OCI-LY7 (cell line): Measurements from ENCODE around the gene PHACTR4.

Source experiments
- CTCF ChIP-seq: fragments of 200-600 bp; sonication (generic); conservative IDR thresholded peaks from 2 replicates; pipeline ENCODE4 v1.5.1; 2014; ENCODE audit warnings: mild to moderate bottlenecking, antibody characterized with exemption, low read length, moderate library complexity, mixed read lengths
- EZH2phosphoT487 ChIP-seq: fragments of 200-600 bp; sonication (generic); IDR thresholded peaks from 2 replicates; pipeline ENCODE4 v1.6.1; 2018; ENCODE audit warnings: low read depth, borderline replicate concordance, mild to moderate bottlenecking, mixed run types, antibody characterized with exemption, low read length, moderate library complexity, mixed read lengths

- TF ChIP-seq EZH2phosphoT487: no peak
- no peak for TF ChIP-seq CTCF
Observed at GRCh38 chr1:28510970-28511440, 141.5 kb downstream of the PHACTR4 start.
